SU-DHL-6 (cell line): ENCODE results near the gene BZW2.
A peak's percentile ranks its signal among the peaks of the same experiment; 100 is the strongest.

Experiments used
- H2AFZ ChIP-seq: fragments of 200-600 bp; sonication (generic); 2 replicates; pipeline ENCODE4 v1.6.1; 2014; ENCODE audit warnings: low read depth, mild to moderate bottlenecking, moderate library complexity, mixed read lengths, antibody characterized with exemption, low read length; ENCODE audit not compliant: severe bottlenecking
- H3F3A ChIP-seq: fragments of 200-600 bp; shearing (Covaris generic); 2 replicates; pipeline ENCODE4 v1.6.0; 2016; ENCODE audit warnings: antibody characterized with exemption, mild to moderate bottlenecking; ENCODE audit not compliant: insufficient read depth
- H3K27ac ChIP-seq: fragments of 200-600 bp; sonication (generic); 2 replicates; pipeline ENCODE4 v1.5.1; 2016; ENCODE audit warnings: low read depth, mild to moderate bottlenecking, low read length, moderate library complexity, mixed read lengths
- H3K27me3 ChIP-seq: fragments of 200-600 bp; sonication (generic), shearing (Covaris generic); 2 replicates; pipeline ENCODE4 v1.6.0; 2014; ENCODE audit warnings: mild to moderate bottlenecking, low read length
- H3K36me3 ChIP-seq: fragments of 200-600 bp; sonication (generic); 2 replicates; pipeline ENCODE4 v1.6.1; 2014; ENCODE audit warnings: mild to moderate bottlenecking, low read length, mixed read lengths
- H3K4me2 ChIP-seq: fragments of 300-600, 200-600 bp; shearing (Covaris generic), sonication (generic); 2 replicates; pipeline ENCODE4 v1.6.0; 2014; ENCODE audit warnings: low read length, low read depth, mild to moderate bottlenecking; ENCODE audit not compliant: poor library complexity, severe bottlenecking
- H3K4me3 ChIP-seq: fragments of 200-600 bp; sonication (generic); 2 replicates; pipeline ENCODE4 v1.5.1; 2014; ENCODE audit warnings: antibody characterized with exemption, low read length, mild to moderate bottlenecking, mixed read lengths; ENCODE audit not compliant: insufficient read depth, poor library complexity, severe bottlenecking
- H3K79me2 ChIP-seq: fragments of 200-600 bp; sonication (generic); 2 replicates; pipeline ENCODE4 v1.6.1; 2014; ENCODE audit warnings: mild to moderate bottlenecking, low read length, moderate library complexity; ENCODE audit not compliant: insufficient read depth
- H3K9ac ChIP-seq: fragments of 200-600 bp; sonication (generic); 2 replicates; pipeline ENCODE4 v1.7.0; 2014; ENCODE audit warnings: mild to moderate bottlenecking, low read length
- H3K9me2 ChIP-seq: fragments of 200-600 bp; sonication (generic); replicated peaks from 2 replicates; pipeline ENCODE4 v1.6.1; 2014; ENCODE audit warnings: low read length; ENCODE audit not compliant: insufficient read depth
- H3K9me3 ChIP-seq: fragments of 200-600 bp; sonication (generic); 2 replicates; pipeline ENCODE4 v1.6.1; 2014; ENCODE audit warnings: low read length, mixed read lengths; ENCODE audit not compliant: insufficient read depth
- H4K20me1 ChIP-seq: fragments of 200-600 bp; sonication (generic); 2 replicates; pipeline ENCODE4 v1.6.1; 2014; ENCODE audit warnings: low read depth, mild to moderate bottlenecking, antibody characterized with exemption, low read length, moderate library complexity, mixed read lengths
- EZH2phosphoT487 ChIP-seq: fragments of 200-600 bp; sonication (generic), shearing (Covaris generic); conservative IDR thresholded peaks from 2 replicates; pipeline ENCODE4 v1.6.1; 2018; ENCODE audit warnings: mild to moderate bottlenecking, antibody characterized with exemption, low read length, moderate library complexity, mixed read lengths
- TF ChIP-seq, protein P1 (sequence below): fragments of 200-600 bp; sonication (generic); IDR thresholded peaks from one replicate; pipeline ENCODE4 v1.5.1; 2017; ENCODE audit warnings: antibody characterized with exemption, mild to moderate bottlenecking, low read length, moderate library complexity; ENCODE audit not compliant: insufficient read depth, poor library complexity, severe bottlenecking

Gene BZW2

DNA sequence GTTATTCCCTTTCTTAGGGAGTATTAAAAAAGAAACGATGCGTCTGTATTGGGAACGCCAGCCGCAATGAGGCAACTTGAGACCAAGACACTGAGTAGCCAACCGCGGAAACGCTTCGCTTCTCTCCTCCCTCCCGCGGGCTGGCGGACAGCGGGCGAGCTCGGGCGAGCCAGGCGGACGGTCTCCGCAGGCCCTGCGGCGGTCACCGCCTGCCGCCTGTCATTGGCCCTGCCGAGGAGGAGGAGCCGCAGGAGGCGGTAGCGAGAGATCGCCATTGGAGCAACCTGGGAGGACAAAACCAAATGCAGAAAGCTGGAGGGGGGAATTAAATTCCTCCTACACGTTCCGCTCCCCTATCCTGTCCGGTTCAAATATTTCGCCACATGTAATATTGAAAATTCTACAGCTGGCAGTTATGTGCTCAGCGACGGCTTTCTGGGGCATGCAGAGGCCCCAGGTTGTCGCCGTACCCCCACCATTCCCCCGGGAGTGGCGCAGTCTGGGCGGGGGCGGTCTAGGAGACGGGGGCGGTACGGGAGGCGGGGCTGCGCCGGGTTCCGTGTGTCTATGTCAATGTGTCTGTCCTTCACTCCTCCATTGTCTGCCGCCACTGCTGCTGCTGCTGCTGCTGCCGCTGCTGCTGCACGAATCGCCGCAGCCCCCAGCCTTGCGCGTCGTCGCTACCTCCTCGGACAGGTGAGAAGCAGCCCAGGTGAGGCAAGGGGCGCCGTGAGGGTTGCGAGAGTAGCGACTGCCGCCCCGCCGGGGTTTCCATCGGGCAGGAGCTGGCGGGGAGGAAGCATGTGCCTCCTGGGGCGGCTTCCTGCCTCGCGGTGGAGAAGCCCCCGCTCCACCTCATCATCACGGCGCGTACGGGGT lies at the start of gene BZW2, which contains the start of gene ANKMY2:
Gene BZW2 (plus strand): TSS at position 589 of the 879 bp plus-strand sequence. CDS start 19,263 bp downstream, outside the sequence.
Gene ANKMY2 (minus strand): TSS at position 162 of the 879 bp plus-strand sequence. CDS start 181 bp downstream, outside the sequence.
- TF ChIP-seq, protein P1, sequence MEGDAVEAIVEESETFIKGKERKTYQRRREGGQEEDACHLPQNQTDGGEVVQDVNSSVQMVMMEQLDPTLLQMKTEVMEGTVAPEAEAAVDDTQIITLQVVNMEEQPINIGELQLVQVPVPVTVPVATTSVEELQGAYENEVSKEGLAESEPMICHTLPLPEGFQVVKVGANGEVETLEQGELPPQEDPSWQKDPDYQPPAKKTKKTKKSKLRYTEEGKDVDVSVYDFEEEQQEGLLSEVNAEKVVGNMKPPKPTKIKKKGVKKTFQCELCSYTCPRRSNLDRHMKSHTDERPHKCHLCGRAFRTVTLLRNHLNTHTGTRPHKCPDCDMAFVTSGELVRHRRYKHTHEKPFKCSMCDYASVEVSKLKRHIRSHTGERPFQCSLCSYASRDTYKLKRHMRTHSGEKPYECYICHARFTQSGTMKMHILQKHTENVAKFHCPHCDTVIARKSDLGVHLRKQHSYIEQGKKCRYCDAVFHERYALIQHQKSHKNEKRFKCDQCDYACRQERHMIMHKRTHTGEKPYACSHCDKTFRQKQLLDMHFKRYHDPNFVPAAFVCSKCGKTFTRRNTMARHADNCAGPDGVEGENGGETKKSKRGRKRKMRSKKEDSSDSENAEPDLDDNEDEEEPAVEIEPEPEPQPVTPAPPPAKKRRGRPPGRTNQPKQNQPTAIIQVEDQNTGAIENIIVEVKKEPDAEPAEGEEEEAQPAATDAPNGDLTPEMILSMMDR = no peak
- TF ChIP-seq EZH2phosphoT487 = no peak
- H3K36me3 ChIP-seq = 0 out of 2 replicates have a peak, but pooled peaks cover 7% of the 10 kb centered on the region
- H4K20me1 ChIP-seq = peaks cover 39% of the 10 kb centered on the region
- peak within 1 kb of the TSS; percentile 43 for H3K27ac ChIP-seq
- peaks cover 14% of the 10 kb centered on the region; the same call in 1 of the 2 replicates for H3F3A ChIP-seq
- no peaks in the 10 kb centered on the region for H3K27me3 ChIP-seq
- no peaks in the 10 kb centered on the region for H3K9me3 ChIP-seq
- peak within 1 kb of the TSS; percentile 91 for H3K4me3 ChIP-seq
- H3K4me2 ChIP-seq = peak within 1 kb of the TSS; percentile 77
- peak within 1 kb of the TSS; percentile 66 for H3K9ac ChIP-seq
- no peaks in the 10 kb centered on the region for H3K9me2 ChIP-seq
- H3K79me2 ChIP-seq = peaks cover 44% of the 10 kb centered on the region
- peak within 1 kb of the TSS; percentile 97 for H2AFZ ChIP-seq

DNA sequence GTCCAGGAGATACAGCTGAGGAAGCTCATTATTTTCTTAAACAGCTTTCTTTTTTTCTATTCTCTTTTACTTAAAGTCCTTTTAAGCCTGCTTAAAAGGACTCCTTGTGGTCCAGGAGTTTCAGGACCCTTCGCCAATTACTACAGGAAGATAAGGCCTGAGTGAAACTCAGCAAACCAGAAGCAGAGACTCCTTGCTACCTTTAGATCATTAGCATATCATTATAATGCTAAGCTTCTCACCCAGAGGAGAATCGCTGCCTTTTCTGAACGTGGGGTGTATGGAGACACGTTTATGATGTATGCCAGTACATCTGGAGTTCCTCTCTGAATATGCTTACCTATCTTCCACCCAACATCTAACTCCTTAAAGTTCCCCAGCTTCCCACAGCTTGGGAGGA lies 48.0 kb upstream of the BZW2 start:
- H3K79me2 ChIP-seq = no peaks in the 10 kb centered on the region
- no peaks in the 10 kb centered on the region for H3K9me2 ChIP-seq
- no peak overlapping the region for H3K4me3 ChIP-seq
- no peak overlapping the region for H2AFZ ChIP-seq
- no peak overlapping the region for H3K27ac ChIP-seq
- TF ChIP-seq, protein P1 = no peak
- no peak for TF ChIP-seq EZH2phosphoT487
- H3K27me3 ChIP-seq = no peaks in the 10 kb centered on the region
- no peaks in the 10 kb centered on the region for H4K20me1 ChIP-seq
- H3K9ac ChIP-seq = no peak overlapping the region
- no peaks in the 10 kb centered on the region for H3K36me3 ChIP-seq
- H3F3A ChIP-seq = no peaks in the 10 kb centered on the region
- H3K4me2 ChIP-seq = no peak overlapping the region
- no peaks in the 10 kb centered on the region for H3K9me3 ChIP-seq

DNA sequence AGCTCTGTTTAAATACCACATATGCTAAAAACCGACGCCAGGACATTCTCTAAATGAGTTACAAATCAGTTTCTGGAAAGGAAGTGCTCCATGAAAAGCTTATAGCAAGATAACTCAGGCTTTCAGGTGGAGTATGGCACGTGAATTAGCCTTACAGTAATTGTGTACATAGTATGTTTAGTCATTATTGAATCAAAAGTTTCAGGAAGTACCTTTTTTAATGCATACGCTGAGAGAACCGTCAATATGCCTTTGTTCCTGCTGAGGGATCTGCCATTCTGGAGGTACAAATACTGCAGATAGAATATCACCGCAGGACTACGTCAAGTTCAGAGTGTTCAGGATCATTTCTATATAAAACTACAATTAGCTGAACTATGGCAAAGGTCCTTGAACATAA lies 46.1 kb upstream of the BZW2 start:
- Histone ChIP-seq H2AFZ (no peak overlapping the region), H3K79me2 (no peaks in the 10 kb centered on the region), H3K9me3 (no peaks in the 10 kb centered on the region), H3K4me3 (no peak overlapping the region), H3K27me3 (no peaks in the 10 kb centered on the region), H3K9ac (no peak overlapping the region), H3K27ac (no peak overlapping the region), H3K4me2 (no peak overlapping the region), H3K36me3 (no peaks in the 10 kb centered on the region), H4K20me1 (no peaks in the 10 kb centered on the region), H3F3A (no peaks in the 10 kb centered on the region), H3K9me2 (no peaks in the 10 kb centered on the region)
- TF ChIP-seq, protein P1 = no peak
- no peak for TF ChIP-seq EZH2phosphoT487
